Astrocyte of the hippocampus (primary cell): Measurements from ENCODE around the gene HPN.
A peak's percentile ranks its signal among the peaks of the same experiment; 100 is the strongest.

Source experiments
- DNase-seq: peaks from one replicate; pipeline ENCODE4 v3.0.0; 2011; ENCODE audit warnings: low read depth, low spot score

Gene HPN

GRCh38 chr19:35061583-35062373 lies 20.3 kb downstream of the HPN start:
- no peak for DNase-seq

- DNase-seq, result no peak
Measured at GRCh38 chr19:35062942-35063341, 21.4 kb downstream of the HPN start.

- DNase-seq, result peak; percentile 45
Measured at GRCh38 chr19:35063940-35064818, 22.7 kb downstream of the HPN start.

GRCh38 chr19:35065574-35065973 lies 24.1 kb downstream of the HPN start:
- no peak for DNase-seq

GRCh38 chr19:35066121-35066520 lies 24.6 kb downstream of the HPN start:
- DNase-seq, result no peak

GRCh38 chr19:35066691-35067563 lies 25.4 kb downstream of the HPN start:
- peak; percentile 89 for DNase-seq

GRCh38 chr19:35068941-35069634 lies 27.6 kb downstream of the HPN start:
- no peak for DNase-seq

GRCh38 chr19:35069696-35070095 lies 28.2 kb downstream of the HPN start:
- no peak for DNase-seq

- DNase-seq, result no peak
Measured at GRCh38 chr19:35070471-35070870, 28.9 kb downstream of the HPN start.

GRCh38 chr19:35073516-35073915 lies 32.0 kb downstream of the HPN start:
- no peak for DNase-seq

- no peak for DNase-seq
Measured at GRCh38 chr19:35073941-35074340, 32.4 kb downstream of the HPN start.

- no peak for DNase-seq
Measured at GRCh38 chr19:35074426-35075201, 33.1 kb downstream of the HPN start.

- no peak for DNase-seq
Measured at GRCh38 chr19:35075202-35076025, 33.9 kb downstream of the HPN start.

- DNase-seq, result no peak
Measured at GRCh38 chr19:35076026-35076370, 34.5 kb downstream of the HPN start.

GRCh38 chr19:35076657-35077056 lies 35.1 kb downstream of the HPN start:
- DNase-seq, result no peak

GRCh38 chr19:35077411-35078223 lies 36.1 kb downstream of the HPN start:
- DNase-seq, result no peak

- no peak for DNase-seq
Measured at GRCh38 chr19:35079826-35080225, 38.3 kb downstream of the HPN start.

- no peak for DNase-seq
Measured at GRCh38 chr19:35080613-35081170, 39.2 kb downstream of the HPN start.
